GM13976 (cell line): ENCODE data around the gene PRKAG3.

Experiments
- DNase-seq: peaks from one replicate; pipeline ENCODE4 v3.0.0; 2012; ENCODE audit warnings: low spot score
- in situ Hi-C: fragments of 300-500 bp; cut with MboI; formaldehyde crosslinking; loops from one replicate; pipeline ENCODE4 v1.12.0; 2022; ENCODE audit warnings: low sequenced_read_pairs, mixed read lengths, inconsistent platforms; ENCODE audit not compliant: unreplicated experiment
- TF ChIP-seq, protein P1 (sequence below): IDR thresholded peaks from 2 replicates; pipeline ENCODE4 v1.5.1; 2012; ENCODE audit warnings: borderline replicate concordance, mild to moderate bottlenecking; ENCODE audit not compliant: insufficient read depth; ENCODE audit errors: extremely low read depth, missing control alignments, control extremely low read depth

Gene PRKAG3

DNA sequence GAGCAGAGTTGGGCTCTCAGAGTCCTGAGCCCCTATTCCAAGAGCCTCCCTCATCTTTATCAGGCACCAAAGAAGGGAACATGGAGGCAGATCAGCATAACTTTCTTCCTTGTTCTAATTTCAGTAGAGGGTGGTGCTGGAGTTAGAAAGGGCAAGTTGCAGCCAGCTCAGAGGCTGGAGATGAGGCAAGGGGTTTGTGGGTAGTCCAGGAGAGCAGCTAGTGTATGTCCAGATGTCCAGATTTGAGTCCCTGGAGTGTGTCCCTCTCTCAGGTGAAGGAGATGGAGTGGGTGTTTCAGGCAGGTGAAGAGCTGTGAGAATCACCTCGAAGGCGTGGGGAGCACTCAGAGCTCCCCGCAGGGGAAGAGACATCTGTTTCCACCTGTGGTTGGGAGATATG lies 478 bp upstream of the PRKAG3 start:
- in situ Hi-C loops = loop anchor here (25.0 kb wide), 1 partner anchor 420 kb away; the partner anchor contains the start of gene VIL1
- TF ChIP-seq, protein P1, sequence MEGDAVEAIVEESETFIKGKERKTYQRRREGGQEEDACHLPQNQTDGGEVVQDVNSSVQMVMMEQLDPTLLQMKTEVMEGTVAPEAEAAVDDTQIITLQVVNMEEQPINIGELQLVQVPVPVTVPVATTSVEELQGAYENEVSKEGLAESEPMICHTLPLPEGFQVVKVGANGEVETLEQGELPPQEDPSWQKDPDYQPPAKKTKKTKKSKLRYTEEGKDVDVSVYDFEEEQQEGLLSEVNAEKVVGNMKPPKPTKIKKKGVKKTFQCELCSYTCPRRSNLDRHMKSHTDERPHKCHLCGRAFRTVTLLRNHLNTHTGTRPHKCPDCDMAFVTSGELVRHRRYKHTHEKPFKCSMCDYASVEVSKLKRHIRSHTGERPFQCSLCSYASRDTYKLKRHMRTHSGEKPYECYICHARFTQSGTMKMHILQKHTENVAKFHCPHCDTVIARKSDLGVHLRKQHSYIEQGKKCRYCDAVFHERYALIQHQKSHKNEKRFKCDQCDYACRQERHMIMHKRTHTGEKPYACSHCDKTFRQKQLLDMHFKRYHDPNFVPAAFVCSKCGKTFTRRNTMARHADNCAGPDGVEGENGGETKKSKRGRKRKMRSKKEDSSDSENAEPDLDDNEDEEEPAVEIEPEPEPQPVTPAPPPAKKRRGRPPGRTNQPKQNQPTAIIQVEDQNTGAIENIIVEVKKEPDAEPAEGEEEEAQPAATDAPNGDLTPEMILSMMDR = no peak
- DNase-seq = no peak

DNA sequence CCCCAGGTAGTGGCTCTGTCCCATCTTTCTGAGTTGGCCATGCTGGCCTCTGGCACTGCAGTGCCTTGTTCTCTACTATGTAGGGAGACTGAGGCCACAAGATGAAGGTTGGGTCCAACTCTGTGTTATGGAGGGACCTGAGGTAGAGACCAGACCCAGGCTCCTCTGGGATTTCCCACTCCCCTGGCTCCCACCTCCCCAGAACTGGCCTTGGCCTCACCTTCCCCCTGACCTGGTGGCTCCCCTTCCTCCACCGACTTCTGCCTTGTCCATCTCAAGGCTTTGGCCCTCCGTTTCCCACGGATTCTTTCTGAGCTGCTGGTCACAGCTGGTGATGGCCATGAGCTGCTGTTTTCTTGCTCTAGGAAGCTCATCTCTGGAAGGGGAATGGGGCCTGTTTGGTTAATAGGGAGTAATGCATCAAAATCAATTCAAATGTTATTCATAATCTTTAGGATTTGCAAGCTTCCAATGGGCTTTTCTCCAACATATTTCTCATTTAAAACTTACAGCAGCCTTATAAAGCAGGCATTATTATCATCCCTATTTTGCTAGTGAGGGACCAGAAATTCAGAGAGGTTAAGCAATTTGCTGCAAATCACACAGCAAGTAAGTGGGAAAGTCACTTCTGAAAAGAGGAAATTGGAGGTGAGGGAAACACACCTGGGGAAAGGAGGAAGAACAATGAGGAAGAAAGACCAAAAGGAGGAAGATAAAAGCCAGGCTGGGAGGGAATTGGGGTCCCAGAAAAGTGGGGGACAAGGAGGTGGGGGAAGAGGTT lies 887 bp downstream of the PRKAG3 start:
- in situ Hi-C loops = loop anchor here (25.0 kb wide), 1 partner anchor 418 kb away; the partner anchor contains the start of gene VIL1
- TF ChIP-seq, protein P1 = no peak
- no peak for DNase-seq

DNA sequence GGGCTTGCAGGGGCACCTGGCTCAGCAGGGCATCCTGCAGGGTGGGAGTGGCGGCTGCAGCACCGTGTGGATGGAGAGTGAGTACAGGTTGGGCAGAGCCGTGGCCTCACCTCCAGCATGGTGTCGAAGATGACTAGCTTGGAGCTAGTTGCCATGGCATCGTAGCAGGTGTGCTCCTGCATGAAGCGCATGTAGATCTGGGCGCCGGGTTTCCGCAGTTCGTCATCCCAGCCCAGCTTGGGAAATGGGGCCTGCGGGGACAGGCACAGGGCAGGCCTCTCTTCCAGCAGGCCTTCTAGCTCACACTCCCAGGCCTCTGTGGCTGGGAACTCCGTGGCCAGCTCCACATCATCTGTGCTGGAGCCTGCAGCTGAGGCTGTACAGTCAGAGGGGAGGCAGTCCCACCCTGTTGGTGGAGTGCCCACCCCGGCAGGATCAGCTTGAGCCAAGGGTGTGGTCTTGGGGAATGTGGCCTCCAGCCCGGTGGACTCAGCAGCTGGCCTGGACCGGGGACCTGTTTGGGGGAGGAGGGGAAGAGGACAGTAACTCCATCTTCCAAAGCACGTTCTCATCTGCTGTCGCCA lies 1.6 kb downstream of the PRKAG3 start:
- DNase-seq = no peak
- in situ Hi-C loops = loop anchor here (25.0 kb wide), 1 partner anchor 418 kb away; the partner anchor contains the start of gene VIL1
- TF ChIP-seq, protein P1 = no peak

DNA sequence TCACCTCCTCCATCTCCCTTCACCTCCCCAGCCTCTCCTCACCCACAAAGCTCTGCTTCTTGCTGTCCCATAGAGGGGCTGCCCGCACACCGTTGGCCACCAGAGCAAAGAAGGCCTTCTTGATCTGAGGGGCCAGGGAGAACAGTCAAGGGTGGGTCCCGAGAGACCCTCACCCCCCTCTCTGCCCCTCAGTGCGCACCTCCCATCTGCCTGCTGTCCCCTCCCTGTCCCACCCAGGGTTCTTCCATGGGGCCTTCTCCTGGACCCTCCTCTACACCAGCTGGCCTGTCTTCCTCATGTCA lies 3.2 kb downstream of the PRKAG3 start:
- no peak for DNase-seq
- TF ChIP-seq, protein P1 = no peak
- in situ Hi-C loops = loop anchor here (25.0 kb wide), 1 partner anchor 416 kb away; the partner anchor contains the start of gene VIL1

DNA sequence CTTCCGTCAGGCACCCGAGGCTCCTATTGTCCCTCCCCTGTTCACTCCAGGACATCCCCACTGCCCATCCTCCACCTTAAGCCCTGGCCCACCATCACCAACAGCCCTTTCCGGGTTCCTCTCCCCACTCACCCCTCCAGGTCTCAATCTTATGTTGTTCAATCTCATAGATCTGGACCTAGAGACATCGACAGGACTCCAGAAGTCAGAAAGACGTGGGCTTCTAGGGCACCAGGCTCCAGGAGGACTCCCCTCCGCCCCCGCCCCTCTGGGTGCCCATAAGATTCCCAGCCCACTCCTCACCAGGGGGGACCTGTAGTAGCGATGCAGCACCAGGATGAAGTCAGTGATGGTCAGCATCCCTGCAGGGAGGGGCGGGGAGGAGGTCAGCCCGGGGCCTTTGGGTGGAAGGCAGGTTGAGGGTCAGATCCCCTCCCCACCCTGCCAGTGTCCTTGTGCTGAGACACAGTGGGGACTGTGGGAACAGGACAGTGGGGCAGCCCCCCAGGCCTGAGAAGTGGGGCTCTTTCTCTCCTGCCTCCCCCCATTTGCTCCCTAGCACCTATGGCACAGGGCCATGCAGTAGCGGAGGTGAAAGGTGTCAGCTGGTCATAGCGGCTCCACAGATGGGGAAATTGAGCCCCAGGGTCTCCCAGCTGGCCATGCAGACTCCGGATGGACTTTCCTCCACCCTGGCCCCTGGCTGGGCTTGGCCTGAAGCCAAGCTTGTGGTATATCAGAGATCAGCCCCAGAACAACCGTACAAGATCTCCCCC lies 3.7 kb downstream of the PRKAG3 start:
- TF ChIP-seq, protein P1 = no peak
- no peak for DNase-seq
- in situ Hi-C loops = loop anchor here (25.0 kb wide), 1 partner anchor 416 kb away; the partner anchor contains the start of gene VIL1

DNA sequence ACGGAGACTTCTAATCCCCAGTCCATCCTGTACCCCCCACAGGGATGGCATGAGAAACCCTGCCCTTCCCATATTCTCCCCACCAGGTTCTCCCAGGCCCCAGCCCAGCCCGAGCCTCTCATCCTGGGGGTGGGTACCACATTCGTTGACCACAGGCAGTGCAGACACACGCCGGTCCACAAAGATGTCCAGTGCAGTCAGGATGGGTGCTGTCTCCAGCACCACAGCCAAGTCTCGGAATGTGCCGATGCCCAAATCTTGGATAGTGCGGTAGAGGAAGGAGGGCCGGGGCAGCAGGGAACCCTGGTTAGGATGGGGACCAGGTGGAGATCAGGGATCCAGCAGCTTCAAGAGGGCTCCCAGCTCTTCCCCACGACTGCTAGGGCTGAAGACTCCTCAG lies 4.8 kb downstream of the PRKAG3 start:
- in situ Hi-C loops = loop anchor here (25.0 kb wide), 1 partner anchor 414 kb away; the partner anchor contains the start of gene VIL1
- DNase-seq = no peak
- TF ChIP-seq, protein P1 = no peak
